ENCODE data around the gene HACD2.

HACD2 gene

DNA sequence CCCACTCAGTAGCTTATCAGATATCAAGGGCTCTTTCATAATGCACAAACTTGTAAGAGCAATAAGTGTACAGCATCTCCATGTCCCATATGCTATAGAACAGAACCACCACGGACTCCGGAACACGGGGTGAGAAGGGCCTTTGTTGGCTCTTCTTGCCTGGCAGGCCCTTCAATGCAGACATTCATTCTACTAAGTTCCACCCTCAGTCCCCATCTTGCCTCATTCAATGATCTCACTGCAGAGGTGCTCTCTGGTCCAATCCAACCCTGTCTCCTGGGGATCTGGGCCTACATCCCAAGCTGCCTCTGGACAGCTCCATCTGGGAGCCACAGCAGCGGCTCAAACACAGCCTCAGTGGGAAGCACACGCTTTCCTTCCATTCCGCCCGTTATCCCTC lies 16.8 kb downstream of the HACD2 start:
- no peak for DNase-seq

DNA sequence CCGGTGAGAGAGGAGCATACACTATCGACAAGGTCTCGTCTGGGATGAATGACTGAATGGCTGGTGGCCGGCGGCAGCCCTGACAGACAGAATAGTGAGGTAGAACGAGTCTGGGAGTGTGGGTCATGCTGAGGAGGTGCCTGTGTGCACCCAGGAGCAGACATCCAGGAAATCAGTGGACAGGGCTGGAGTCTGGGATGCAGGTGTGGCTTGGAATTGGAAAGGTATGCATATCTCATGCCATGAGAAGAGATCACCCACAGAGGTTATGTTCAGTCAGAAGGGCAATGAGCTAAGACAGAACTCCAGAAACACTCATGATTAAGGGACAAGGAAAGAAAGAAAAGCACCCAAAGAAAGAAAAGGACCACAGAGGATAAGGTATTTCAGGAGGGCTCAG lies 20.8 kb downstream of the HACD2 start:
- no peak for DNase-seq

DNA sequence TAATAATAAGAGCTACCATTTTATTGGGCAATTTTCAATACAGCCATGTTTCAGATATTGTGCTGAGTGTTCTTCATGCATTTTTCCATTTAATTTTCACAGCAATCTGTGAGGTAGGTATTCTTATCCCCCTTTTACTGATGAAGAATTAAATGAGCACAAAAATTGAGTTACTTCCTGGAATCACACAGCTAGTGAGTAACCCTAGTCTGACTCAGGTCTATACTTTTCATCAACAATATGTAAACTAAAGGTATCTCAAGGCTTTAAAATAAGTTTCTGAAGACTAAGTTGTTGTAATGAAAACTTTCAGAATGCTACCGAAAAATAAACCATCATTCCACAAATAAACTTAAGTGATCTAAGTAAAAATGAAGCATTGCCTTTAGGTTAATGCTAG lies 22.3 kb downstream of the HACD2 start:
- no peak for DNase-seq

DNA sequence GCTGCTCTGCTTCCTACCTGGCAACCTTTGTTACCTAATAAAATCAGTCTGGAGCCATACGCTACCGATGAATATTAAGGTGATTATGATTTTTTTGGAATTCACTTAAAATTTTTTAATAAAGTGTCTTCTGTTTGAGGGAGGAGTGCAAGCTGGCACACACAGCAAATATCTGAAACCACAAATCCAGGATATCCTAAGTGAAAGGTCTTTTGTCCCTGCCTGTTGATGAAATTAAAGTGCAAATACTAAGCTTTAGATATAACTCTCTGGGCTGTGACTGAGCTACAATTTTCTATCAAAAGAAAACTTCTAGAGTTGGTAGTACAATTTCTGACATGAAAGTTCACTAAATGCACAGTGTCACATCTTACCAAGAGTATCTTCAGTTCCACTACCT lies 23.7 kb downstream of the HACD2 start:
- no peak for DNase-seq

DNA sequence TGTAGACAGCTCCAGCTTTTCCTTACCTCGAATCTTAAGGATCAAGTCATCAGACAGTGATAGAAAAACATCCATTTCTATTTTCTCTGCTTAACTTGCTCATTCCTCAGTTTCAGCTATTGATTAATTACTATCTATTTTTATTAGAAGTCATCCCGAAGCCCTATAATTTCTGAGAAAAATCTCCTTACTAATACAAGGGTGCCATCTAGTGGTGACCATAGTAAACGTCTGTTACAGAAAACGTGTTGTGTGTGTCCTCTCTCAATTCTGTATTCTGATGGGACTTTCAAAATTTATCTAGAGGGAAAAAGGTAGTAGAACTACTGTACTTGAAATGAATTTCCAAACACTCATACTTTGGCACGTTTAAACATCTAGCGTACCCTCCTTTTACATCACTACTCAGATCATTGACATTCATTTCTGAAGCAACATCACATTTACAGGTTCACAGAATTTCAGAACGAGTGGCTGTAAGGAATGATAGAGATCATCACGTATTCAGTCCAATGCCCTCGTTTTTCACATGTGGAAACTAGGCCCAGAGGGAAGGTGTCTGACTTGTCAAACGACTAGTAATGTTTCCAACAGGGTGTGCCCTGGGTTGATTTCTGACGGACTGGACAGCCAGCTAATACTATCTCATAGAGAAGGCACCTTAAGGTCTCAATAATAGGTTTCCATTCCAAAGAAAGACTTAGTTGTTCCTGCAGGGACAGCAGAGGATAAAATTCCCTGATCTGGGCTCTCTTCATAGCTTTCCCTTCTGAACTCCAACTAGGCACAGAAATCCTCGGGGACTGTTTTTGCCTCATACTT lies 25.6 kb downstream of the HACD2 start:
- DNase-seq = no peak

DNA sequence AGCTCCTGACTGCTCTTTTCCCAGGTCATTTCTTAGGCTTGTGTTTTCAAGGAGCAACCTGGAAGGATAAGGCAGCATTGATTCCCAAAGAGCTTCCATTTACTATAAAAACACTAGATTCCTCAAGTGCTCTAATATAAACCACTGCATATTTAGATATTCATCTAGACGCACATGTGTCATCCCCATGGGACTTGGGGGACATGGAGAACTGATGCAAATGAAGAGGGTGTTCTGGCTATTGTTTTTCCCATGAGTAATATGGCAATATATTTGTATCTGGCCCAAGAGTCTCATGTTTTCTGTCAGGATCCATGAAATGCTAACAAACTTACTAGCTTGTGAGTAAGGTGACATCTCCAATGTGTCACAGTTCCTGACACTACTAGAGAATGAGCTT lies 31.3 kb downstream of the HACD2 start:
- no peak for DNase-seq

DNA sequence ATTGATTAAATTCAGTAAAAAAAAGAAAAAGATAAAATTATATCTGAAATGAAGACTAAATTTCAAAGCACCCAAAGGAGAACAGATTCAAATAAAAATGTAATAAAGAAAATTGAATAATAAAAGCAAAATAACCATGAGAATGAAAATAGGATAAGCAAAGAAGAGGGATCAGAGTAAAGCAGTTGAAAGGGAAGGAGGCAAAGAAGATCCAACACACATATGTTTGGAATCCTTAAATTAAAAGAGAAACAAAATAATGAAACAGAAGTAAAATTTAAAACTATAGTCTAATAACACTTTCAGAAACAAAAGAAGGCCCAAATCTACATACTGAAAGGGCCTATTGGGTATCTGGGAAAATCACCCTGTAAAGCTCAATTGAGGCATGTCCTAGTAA lies 32.1 kb downstream of the HACD2 start:
- DNase-seq = no peak

DNA sequence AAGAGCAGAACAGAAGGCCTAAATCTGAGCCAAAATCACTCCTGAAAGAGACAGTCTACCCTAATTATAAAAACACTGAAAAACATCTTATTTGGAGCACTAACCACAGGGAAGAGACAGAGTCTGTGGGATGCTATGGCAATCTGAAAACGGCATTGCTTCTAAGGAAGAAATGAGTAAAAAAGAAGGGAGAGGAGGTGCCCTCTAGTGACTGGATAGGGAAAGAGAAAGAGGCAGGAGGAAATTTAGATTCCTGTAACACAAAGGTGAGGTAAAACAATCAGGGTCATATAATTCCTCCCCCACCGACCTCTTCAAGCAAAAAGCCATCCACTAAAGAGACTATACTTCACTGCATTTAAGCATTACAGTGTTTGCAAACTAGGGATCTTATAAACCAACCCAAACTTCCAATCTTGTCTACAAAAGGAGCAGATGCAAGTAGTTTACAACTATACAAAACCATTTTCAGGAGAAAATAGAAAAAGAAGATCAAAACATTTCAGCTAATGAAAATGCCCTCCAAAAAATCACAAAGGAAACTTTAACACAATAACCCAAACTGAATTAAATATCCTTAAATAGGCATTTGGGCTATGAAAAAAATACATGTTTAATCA lies 32.6 kb downstream of the HACD2 start:
- DNase-seq = no peak

DNA sequence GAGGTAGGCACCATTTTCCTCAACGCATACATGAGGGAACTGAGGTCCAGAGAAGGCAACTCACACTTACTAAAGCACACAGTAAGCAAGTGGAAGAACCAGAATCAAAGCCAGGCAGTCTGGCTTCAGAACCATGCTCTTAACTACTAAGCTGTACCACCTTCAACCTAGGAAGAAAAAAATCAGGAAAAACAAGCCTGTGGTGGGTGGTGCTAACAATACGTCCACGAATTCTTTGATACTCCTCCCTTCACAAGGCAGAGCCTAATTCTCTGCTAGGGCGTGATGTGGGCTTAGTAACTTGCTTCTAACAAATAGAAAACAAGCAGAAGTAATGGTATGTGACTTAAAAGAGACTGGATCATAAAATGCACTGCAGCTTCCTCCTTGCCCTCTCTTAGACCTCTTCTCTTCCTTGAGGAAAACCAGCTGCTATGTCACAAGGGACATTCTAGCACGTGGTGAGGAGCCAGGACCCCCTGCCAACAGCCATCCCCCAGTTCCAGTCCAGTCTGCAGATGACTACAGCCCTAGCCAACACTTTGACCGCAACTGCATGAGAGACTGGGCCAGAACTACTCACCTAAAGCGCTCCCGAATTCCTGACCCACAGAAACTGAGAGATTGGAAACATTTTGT lies 36.9 kb downstream of the HACD2 start:
- no peak for DNase-seq

DNA sequence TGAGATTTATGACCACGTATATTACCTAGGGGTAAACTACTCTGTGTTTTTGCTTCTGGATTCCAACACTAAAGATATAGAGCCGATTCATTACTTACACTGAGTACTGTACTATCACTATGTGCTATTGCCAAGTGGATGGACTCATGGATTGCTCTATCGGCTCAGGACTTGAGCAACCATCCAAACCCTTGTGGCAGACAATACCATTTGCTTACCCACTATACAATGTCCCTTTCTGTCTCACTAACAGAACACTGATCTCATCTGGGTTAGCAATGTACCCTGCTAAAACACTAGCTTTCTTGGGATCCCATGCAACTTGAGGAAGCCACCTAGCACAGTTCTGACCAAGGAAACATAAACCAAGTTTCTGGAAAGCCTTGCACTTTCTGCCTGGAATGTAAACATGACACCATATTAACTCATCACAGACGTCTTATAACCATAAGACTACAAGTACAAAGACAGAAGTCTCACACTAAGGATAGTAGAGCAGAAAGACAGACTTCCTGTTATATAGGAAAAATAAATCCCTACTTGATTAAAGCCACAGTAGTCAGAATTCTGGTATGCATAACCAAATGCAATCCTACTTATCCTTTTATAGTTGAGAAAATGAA lies 38.6 kb downstream of the HACD2 start:
- no peak for DNase-seq

DNA sequence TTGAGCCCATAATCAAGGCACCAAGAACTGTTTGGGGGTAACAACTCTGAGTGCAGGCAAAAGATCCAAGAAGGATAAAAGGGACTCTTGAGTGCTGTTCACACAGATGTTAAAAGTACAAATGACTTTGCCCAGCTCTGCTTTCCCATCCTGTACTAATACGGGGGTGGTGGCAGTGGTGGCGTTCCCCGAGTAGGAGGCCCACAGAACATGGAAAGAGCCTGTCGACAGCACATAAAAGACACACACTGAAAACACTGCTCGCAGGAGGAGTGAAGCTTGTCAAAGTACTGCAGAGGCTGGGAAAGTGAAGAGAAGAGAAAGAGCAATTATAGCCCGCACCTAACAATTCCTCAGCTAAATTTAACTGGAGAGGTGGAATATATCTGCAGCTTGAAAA lies 40.9 kb downstream of the HACD2 start:
- DNase-seq = no peak

DNA sequence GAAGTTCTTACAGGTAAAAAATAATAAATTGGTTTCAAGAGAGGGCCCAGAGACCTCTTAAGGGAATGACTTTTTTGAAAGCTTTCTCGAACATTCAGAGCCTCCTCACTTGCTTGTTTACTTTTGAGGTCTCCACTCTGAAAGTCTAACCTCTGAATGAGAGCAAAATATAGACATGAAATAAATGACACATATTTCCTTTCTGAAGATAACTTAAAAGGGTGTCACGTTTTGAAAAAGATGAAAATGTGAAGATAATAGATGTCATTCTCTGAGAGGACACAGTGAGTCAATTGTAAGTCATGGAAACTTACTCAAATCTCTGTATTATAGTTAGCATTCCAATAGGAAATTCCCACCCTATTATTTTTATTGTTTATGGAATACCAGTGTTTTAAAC lies 44.6 kb downstream of the HACD2 start:
- DNase-seq = no peak

DNA sequence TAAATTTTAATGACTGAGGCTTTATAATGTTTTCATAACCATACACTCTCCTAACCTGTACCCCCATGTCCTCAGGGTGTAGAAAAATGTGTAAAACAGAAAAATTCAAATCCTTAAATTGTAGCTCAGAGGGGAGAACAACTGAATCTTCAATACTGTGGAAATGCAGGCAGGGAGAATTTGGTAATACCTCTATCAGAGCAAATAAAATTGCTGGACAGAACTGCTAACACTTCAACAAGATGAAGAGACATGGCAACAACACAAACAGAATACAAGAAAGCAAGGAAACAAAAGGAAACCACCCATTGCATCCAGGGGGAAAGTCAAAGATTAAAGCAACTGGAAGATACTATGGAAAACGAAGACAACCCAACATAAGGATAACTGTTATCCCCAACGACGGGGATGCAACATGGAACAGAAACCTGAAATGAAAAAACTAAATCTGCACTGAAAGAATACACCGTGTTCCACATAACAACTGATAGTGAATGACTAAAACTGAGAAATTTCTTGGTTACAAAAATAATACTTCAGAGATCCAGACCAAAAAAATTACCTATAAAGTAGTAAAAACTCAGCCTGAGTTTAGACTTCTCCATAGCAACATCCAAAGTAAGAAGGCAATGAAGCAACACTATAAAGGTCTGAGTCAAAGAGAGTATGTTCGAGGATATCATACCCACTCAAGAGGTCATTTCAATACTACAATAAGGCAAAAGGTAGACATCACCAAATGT lies 48.5 kb downstream of the HACD2 start:
- DNase-seq = no peak

DNA sequence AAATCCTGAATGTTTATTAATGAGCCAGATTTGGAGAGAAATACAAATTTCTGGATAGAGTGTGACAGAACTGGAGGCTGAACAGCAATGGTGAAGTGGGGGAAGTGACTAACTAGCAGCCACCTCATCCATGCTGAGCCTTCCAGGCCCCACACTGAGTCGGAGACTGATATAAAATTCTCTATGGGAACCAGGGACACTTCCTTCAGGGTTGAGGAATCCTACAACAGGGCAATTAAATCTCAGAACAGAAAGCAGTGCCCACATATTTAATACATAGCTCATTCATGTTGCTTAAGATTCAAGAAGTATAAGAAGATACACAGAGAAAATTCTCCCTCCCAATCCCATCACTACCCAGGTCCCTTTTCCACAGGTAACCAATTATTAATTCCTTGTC lies 49.3 kb downstream of the HACD2 start:
- no peak for DNase-seq

DNA sequence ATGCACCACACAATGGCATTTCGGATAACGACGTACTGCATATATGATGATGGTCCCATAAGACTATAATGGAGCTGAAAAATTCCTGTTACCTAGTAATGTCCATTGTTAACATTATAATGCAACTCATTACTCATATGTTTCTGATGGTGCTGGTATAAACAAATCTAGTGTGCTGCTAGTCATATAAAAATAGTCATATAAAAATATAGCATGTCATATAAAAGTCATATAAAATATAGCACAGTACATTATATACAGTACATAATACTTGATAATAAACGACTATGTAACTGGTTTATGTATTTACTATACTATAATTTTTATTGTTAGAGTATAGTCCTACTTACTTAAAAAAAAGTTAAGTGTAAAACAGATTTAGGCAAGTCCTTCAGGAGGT lies 50.6 kb downstream of the HACD2 start:
- DNase-seq = no peak

DNA sequence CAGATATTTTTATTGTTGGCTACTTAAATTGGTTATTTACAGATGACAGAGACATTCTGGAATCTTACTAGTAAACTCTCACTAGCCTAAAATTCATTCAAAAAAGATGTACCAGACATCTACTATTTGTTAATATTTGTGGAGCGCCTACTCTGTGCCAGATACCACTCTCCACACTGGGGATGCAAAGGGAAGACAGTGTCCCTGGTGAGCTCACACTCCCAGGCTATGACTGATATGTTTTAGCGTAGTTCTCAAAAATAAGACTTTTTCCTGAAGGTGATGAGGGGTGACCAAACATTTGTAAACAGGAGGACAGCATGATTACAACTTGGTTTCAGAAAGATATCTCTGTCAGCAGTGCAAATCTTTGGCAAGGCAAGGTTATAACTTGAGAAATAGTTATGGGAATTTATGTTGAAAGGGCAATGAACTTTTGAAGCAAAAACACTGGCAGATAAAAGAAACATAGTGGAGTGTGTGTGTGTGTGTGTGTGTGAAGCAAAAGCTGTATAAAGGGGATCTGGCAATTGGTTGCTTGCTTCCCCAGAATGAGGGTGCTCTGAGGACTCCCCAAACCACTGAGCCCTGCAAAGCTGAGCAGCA lies 51.2 kb downstream of the HACD2 start:
- DNase-seq = no peak

DNA sequence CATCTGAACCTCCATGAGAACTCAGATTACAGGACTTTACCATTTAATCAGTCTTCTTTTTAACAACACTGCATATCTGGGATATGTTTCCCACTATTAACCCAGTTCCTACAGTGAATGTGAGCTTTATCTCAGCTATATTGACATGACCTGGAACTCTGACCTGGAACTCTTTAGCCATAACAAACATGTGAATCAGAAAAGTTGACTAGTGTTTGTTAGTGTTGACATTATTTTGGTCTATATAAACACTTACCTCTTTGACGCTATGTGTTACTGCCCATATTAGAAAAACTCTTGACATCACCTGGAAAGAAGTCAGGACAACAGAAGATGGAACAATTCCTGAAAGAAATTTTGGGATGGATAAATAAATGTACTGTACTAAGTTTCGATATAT lies 56.7 kb downstream of the HACD2 start:
- DNase-seq = no peak

DNA sequence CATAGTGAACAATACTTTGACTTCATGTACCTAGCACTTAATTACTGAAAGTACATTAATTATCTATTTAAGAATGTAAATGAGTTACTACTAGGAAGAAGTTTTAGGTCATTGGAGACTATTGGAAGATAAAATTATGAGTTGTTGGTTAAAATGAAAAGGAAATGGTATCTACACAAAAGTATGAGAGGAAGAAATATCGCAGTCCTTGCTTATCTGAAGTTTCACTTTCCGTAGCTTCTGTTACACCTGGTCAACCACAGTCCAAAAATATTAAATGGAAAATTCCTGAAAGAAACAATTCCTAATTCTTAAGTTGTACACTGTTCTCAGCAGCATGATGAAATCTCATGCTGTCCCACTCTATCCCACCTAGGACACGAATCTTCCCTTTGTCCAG lies 57.8 kb downstream of the HACD2 start:
- DNase-seq = no peak

DNA sequence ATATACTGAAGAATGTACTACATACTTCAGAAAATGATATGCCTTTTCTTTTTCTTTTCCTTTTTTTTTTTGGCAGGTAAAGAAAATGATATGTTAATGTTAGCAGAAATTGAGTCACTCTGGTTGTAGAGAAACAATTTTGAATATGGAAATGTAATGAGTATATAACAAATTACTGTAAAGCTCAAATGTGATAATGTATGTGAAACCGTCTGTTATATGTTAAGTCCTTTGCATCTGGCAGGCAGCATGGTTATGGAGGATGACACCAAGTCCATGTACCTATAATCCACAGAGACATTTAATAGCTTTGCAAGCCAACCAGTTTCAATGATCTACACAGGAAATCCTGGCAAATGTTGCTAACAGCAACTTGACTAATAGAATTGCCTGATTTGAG lies 58.4 kb downstream of the HACD2 start:
- no peak for DNase-seq

DNA sequence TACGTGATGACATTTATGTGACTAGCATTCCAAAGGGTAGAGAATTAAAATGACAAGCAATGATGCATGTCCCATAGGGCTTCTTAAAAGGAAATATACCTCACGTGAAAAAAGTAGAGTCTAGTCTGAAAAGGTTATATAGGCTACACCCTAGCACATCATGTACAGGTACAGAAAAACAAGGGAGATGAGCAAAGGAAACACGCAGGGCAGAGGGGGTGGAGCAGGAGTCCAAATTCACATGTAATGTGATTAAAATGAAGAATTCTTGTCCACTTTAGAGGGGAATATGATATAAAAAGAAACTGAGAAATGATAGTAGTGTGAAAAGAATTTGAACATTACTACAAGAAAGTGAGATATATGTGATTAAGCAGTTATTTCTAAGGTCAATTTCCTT lies 59.4 kb downstream of the HACD2 start:
- no peak for DNase-seq

DNA sequence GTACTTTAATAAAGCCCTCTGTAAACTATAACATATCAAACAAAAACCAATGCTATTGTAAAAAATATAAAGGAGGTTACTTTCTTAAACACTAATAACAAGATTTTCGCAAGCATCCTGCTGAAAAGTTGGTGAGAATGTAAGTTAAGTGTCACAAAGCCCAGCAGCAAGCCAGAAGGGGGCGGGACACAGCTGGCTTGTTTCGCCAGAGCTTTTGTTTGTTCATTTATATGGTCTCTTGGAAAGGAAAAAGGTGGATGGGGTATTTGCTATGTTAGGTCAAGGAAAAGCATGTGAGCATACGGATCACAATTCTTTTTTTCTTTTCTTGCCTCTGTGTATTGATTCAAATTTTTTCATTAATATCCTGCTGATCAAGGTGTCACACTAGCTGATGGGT lies 59.9 kb downstream of the HACD2 start:
- DNase-seq = no peak

DNA sequence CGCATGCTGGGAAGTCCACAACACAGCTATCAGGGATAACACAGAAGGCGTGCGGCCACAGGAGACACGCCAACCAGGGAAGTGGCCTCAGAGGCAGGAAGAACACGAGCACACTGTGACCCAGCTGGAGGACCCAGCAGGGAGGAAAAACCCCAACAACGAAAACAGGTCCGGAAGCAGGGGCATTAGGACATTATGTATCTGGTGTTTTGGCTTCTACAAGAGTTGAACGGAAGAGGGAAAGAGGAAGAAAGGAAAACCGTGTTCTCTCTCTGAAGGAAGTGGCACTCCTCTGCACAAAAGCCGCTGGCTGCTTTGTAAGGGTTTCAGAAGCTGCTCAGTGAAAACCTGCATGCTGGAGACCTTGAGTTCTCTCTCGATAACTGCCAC lies 61.8 kb downstream of the HACD2 start:
- no peak for DNase-seq

All from NCI-H1048 (cell line).